Body of pancreas (tissue), 4 donors: ENCODE data around the gene ZNF672.

Experiments used
- POLR2A ChIP-seq, 3 donors: fragments of 450-650 bp; IDR thresholded peaks; one replicate each; pipeline ENCODE4 v1.6.1; 2016; ENCODE audit warnings: antibody characterized with exemption in 3 of 3, mild to moderate bottlenecking in 2 of 3
- TF ChIP-seq, protein P1 (sequence below), 7 experiments: fragments of 450-650 bp in 4 of 7; fragments of 200-600 bp in 3 of 7; sonication (generic) in 3 of 7; IDR thresholded peaks; one replicate each; pipeline ENCODE4 v1.5.1; 2016 to 2019; ENCODE audit warnings: antibody characterized with exemption in 7 of 7

DNA sequence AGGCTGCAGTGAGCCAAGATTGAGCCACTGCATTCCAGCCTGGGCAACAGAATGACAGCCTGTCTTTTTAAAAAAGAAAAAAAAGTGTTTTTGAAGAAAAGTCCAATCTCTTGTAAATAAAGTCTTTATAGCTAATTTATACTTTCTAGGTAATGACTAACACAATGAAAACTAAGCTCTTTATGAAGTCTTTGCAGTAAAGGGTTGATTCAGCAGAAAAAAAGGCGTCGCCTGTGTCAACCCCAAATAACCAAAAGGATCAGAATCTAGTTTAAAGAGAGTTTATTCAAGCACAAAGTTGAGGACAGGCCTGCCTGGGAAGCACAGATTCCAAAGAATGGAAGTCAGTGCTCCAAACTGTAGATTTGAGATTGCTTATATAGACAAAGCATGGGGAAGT, 53.7 kb downstream of the ZNF672 start:
- TF ChIP-seq POLR2A (IDR thresholded peaks at IDR 0.05), result no peak
- TF ChIP-seq, protein P1, sequence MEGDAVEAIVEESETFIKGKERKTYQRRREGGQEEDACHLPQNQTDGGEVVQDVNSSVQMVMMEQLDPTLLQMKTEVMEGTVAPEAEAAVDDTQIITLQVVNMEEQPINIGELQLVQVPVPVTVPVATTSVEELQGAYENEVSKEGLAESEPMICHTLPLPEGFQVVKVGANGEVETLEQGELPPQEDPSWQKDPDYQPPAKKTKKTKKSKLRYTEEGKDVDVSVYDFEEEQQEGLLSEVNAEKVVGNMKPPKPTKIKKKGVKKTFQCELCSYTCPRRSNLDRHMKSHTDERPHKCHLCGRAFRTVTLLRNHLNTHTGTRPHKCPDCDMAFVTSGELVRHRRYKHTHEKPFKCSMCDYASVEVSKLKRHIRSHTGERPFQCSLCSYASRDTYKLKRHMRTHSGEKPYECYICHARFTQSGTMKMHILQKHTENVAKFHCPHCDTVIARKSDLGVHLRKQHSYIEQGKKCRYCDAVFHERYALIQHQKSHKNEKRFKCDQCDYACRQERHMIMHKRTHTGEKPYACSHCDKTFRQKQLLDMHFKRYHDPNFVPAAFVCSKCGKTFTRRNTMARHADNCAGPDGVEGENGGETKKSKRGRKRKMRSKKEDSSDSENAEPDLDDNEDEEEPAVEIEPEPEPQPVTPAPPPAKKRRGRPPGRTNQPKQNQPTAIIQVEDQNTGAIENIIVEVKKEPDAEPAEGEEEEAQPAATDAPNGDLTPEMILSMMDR (IDR thresholded peaks at IDR 0.05), result no peak
